ENCODE results near the gene IGFBP4.

IGFBP4 gene

GRCh38 chr17:40484973-40485530, 41.8 kb downstream of the IGFBP4 start:
- Histone ChIP-seq H3K27ac (peak overlapping the region in 1 of 2 donors; percentile 83), H3K4me3 (no peak overlapping the region)
- no peak for TF ChIP-seq CTCF (IDR thresholded peaks at IDR 0.05)
- DNase-seq (ENCODE audit: low spot score) = no peak

- Histone ChIP-seq H3K4me3 (no peak overlapping the region), H3K27ac (peak overlapping the region; percentile 1 to 83)
- TF ChIP-seq CTCF (IDR thresholded peaks at IDR 0.05) = no peak
- no peak for DNase-seq (ENCODE audit: low spot score)
Measured at GRCh38 chr17:40485851-40486521, 42.7 kb downstream of the IGFBP4 start.

GRCh38 chr17:40486522-40487370, 43.5 kb downstream of the IGFBP4 start:
- H3K4me3 ChIP-seq = no peak overlapping the region
- no peak for TF ChIP-seq CTCF (IDR thresholded peaks at IDR 0.05)
- peak overlapping the region in 1 of 2 donors; percentile 83 for H3K27ac ChIP-seq
- DNase-seq (ENCODE audit: low spot score) = no peak

GRCh38 chr17:40487371-40488020, 44.2 kb downstream of the IGFBP4 start:
- DNase-seq (ENCODE audit: low spot score) = no peak
- Histone ChIP-seq H3K4me3 (no peak overlapping the region), H3K27ac (peak overlapping the region in 1 of 2 donors; percentile 83)
- TF ChIP-seq CTCF (IDR thresholded peaks at IDR 0.05) = no peak

GRCh38 chr17:40490289-40490853, 47.1 kb downstream of the IGFBP4 start:
- no peak for DNase-seq (ENCODE audit: low spot score)
- Histone ChIP-seq H3K27ac (peak overlapping the region in 1 of 2 donors; percentile 65), H3K4me3 (no peak overlapping the region)
- TF ChIP-seq CTCF (IDR thresholded peaks at IDR 0.05) = no peak

GRCh38 chr17:40490982-40491381, 47.7 kb downstream of the IGFBP4 start:
- TF ChIP-seq CTCF (IDR thresholded peaks at IDR 0.05) = no peak
- Histone ChIP-seq H3K27ac (peak overlapping the region in 1 of 2 donors; percentile 47), H3K4me3 (no peak overlapping the region)

More at GRCh38 chr17:40490982-40491381, 47.7 kb downstream of the IGFBP4 start:
- no peak for DNase-seq (ENCODE audit: low spot score)

Data from coronary artery (tissue), 2 donors.